K562 treated with DMSO at 1 percent for 24 hours (cell line): ENCODE measurements around the gene SLC30A9. TPM values are rescaled to one million over a fixed set of nuclear protein-coding genes. Genes with fewer than 3 reads are reported as not detected.

Source experiments
- total RNA-seq: library from RNA; unstranded; fragments of 300-600 nt; gene quantifications from 2 replicates; pipeline ENCODE4 v1.2.3, GENCODE V29; 2022; ENCODE audit warnings: low read depth; ENCODE audit not compliant: insufficient read depth

SLC30A9 gene
- 31.5 and 37.6 TPM in 2 replicates for total RNA-seq

GRCh38 chr4:41990365-41991111, at the start of gene SLC30A9:
Gene SLC30A9, plus strand, starts transcription at chr4:41990530. Its CDS starts 122 bp downstream, at chr4:41990652.

GRCh38 chr4:41981456-41981855, 8.9 kb upstream of the SLC30A9 start, which contains the start of gene DCAF4L1:
Gene DCAF4L1, plus strand, starts transcription at chr4:41981756. Its CDS starts 37 bp downstream, at chr4:41981793.

Other genes with a start within 250 kb of the SLC30A9 start
- not detected in 2 replicates for gene PHOX2B, start 241.8 kb upstream of the SLC30A9 start, total RNA-seq
- gene TMEM33, start 55.1 kb upstream of the SLC30A9 start, total RNA-seq = 24.9 and 29.8 TPM in 2 replicates
- 0.08 TPM in 1 of 2 replicates, not detected in the other for gene DCAF4L1, start 8.8 kb upstream of the SLC30A9 start, total RNA-seq
- gene BEND4, start 162.1 kb downstream of the SLC30A9 start, total RNA-seq = not detected in 2 replicates